GM23248 (cell line): ENCODE measurements around the gene CDC73. TPM values are rescaled to one million over a fixed set of nuclear protein-coding genes. Genes with fewer than 3 reads are reported as not detected.

Experiments used
- DNase-seq: peaks from one replicate; pipeline ENCODE4 v3.0.0-alpha.2; 2015
- H2AFZ ChIP-seq: fragments of 200-600 bp; sonication (generic); 2 replicates; pipeline ENCODE4 v1.6.1; 2016; ENCODE audit warnings: antibody characterized with exemption
- H3F3A ChIP-seq: fragments of 200-600 bp; sonication (generic); 2 replicates; pipeline ENCODE4 v1.6.1; 2016; ENCODE audit warnings: mild to moderate bottlenecking, antibody characterized with exemption, mixed run types; ENCODE audit not compliant: insufficient read depth
- H3K27ac ChIP-seq: fragments of 200-600 bp; sonication (generic); 2 replicates; pipeline ENCODE4 v1.5.1; 2016; ENCODE audit warnings: mild to moderate bottlenecking
- H3K27me3 ChIP-seq: fragments of 200-600 bp; sonication (generic); replicated peaks from 2 replicates; pipeline ENCODE4 v1.6.1; 2016; ENCODE audit warnings: mild to moderate bottlenecking; ENCODE audit not compliant: insufficient read depth
- H3K36me3 ChIP-seq: fragments of 200-600 bp; sonication (generic); 2 replicates; pipeline ENCODE4 v1.6.1; 2016; ENCODE audit warnings: low read depth, mild to moderate bottlenecking
- H3K4me1 ChIP-seq: fragments of 200-600 bp; sonication (generic); 2 replicates; pipeline ENCODE4 v1.6.1; 2016; ENCODE audit warnings: mild to moderate bottlenecking; ENCODE audit not compliant: insufficient read depth
- H3K4me2 ChIP-seq: fragments of 200-600 bp; sonication (generic); one replicate; pipeline ENCODE4 v1.6.1; 2016; ENCODE audit warnings: mild to moderate bottlenecking; ENCODE audit not compliant: unreplicated experiment
- H3K4me3 ChIP-seq: fragments of 200-600 bp; sonication (generic); 2 replicates; pipeline ENCODE4 v1.5.1; 2016; ENCODE audit warnings: mild to moderate bottlenecking
- H3K79me2 ChIP-seq: fragments of 200-600 bp; sonication (generic); 2 replicates; pipeline ENCODE4 v1.6.1; 2016; ENCODE audit warnings: mild to moderate bottlenecking; ENCODE audit not compliant: insufficient read depth
- H3K9ac ChIP-seq: fragments of 200-600 bp; sonication (generic); 2 replicates; pipeline ENCODE4 v1.6.1; 2016; ENCODE audit warnings: mild to moderate bottlenecking
- H3K9me2 ChIP-seq: fragments of 200-600 bp; sonication (generic); 2 replicates; pipeline ENCODE4 v1.6.1; 2016; ENCODE audit warnings: mixed run types, mild to moderate bottlenecking, moderate library complexity; ENCODE audit not compliant: insufficient read depth
- H3K9me3 ChIP-seq: fragments of 200-600 bp; sonication (generic); one replicate; pipeline ENCODE4 v1.6.1; 2017; ENCODE audit warnings: low read depth
- H4K20me1 ChIP-seq: fragments of 200-600 bp; sonication (generic); 2 replicates; pipeline ENCODE4 v1.6.0; 2016; ENCODE audit not compliant: insufficient read depth
- EZH2 ChIP-seq: fragments of 200-600 bp; sonication (generic); IDR thresholded peaks from 2 replicates; pipeline ENCODE4 v1.6.1; 2018; ENCODE audit warnings: antibody characterized with exemption, mild to moderate bottlenecking; ENCODE audit not compliant: insufficient read depth, poor library complexity, severe bottlenecking
- EZH2phosphoT487 ChIP-seq: fragments of 200-600 bp; sonication (generic); IDR thresholded peaks from 2 replicates; pipeline ENCODE4 v1.6.1; 2018; ENCODE audit warnings: antibody characterized with exemption, moderate library complexity, mild to moderate bottlenecking, low read depth; ENCODE audit not compliant: insufficient read depth
- WGBS, 2 experiments: methylation state at CpG; one replicate each; pipeline ENCODE4 v1.1.6; 2015 to 2017; ENCODE audit warnings: low lambda C conversion rate in 2 of 2, low coverage in 1 of 2; ENCODE audit errors: missing lambda C conversion rate in 2 of 2; 5-methylcytosine and 5-hydroxymethylcytosine counted together
- in situ Hi-C: fragments of 300-500 bp; cut with MboI; formaldehyde crosslinking; loops from 2 replicates; pipeline ENCODE4 v1.15.0; 2020
- polyA plus RNA-seq: library from polyadenylated mRNA; unstranded; fragments of >200 nt; fragmentation: Nextera tagmentation; extraction: Ambion mirVana; gene quantifications from 2 replicates; pipeline ENCODE4 v1.2.1, GENCODE V29; 2016
- total RNA-seq: library from RNA; depleted of rRNA; stranded (reverse); fragments of >200 nt; shearing (Covaris generic); gene quantifications from 2 replicates; pipeline ENCODE4 v1.2.3, GENCODE V29; 2014

Gene CDC73
- total and polyA plus RNA-seq, 2 experiments from 2014 or later: 29.1 to 50.9 TPM

GRCh38 chr1:193181985-193182384 is 60.2 kb downstream of the CDC73 start:
- Histone ChIP-seq H3K9me2 (no peaks in the 10 kb centered on the region), H3K36me3 (no peaks in the 10 kb centered on the region), H3K4me1 (peaks cover 59% of the 10 kb centered on the region), H3K9ac (peak overlapping the region; percentile 13; the same call in 1 of the 2 replicates), H3K4me3 (no peak overlapping the region), H3K9me3 (no peaks in the 10 kb centered on the region), H3K79me2 (peaks cover 96% of the 10 kb centered on the region), H3K27ac (peak overlapping the region; percentile 56), H3K4me2 (no peak overlapping the region), H2AFZ (no peak overlapping the region), H4K20me1 (no peaks in the 10 kb centered on the region), H3F3A (peaks cover 28% of the 10 kb centered on the region), H3K27me3 (no peaks in the 10 kb centered on the region)
- no peak for TF ChIP-seq EZH2phosphoT487
- no peak for TF ChIP-seq EZH2
- WGBS, 2 experiments: 65 to 75% methylated on average over 2 of the region's 2 CpGs
- DNase-seq: peak; percentile 26
- in situ Hi-C loops: no loop called here

DNA sequence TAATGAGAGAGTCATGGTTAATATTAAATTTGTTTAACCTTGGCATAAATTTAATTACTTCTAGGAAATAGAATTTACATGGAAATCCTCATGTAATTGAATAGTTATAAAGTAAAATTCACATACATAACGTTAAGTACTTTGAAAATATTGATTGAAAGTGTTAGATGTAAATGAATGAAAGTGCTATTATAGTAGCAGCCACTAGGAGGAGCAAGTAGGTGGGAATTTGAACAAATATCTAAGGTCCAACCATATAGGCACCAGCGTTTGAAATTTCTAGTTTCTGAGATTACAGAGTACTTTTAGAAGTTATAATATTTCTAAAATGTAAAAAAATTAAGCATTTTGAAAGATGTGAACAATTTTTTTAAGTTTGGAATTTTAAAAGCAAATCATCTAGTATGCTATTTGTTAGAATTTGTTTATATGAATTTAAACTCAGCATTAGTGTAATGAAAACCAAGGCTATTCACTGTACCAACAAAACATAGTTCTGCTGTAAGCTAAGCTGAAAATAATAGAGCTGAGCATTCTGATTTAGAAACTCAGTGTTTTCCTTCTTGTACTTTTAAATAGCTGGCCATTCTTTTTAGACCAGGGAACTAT is 61.3 kb downstream of the CDC73 start:
- Histone ChIP-seq H2AFZ (no peak overlapping the region), H3K9me2 (no peaks in the 10 kb centered on the region), H3K27ac (no peak overlapping the region), H3K79me2 (peaks cover 99% of the 10 kb centered on the region), H3K9me3 (no peaks in the 10 kb centered on the region), H3K4me3 (peak overlapping the region; percentile 72), H3F3A (peaks cover 31% of the 10 kb centered on the region), H3K9ac (peak overlapping the region; percentile 70), H3K4me2 (peak overlapping the region; percentile 96), H3K27me3 (no peaks in the 10 kb centered on the region), H3K4me1 (peaks cover 69% of the 10 kb centered on the region), H3K36me3 (no peaks in the 10 kb centered on the region), H4K20me1 (no peaks in the 10 kb centered on the region)
- DNase-seq: peak; percentile 69
- in situ Hi-C loops: no loop called here
- no peak for TF ChIP-seq EZH2phosphoT487
- no peak for TF ChIP-seq EZH2
- WGBS, 2 experiments: 0 to 3% methylated on average over 2 of the region's 2 CpGs

GRCh38 chr1:193184776-193185175 is 62.9 kb downstream of the CDC73 start:
- H3K79me2 ChIP-seq: peaks cover 99% of the 10 kb centered on the region
- H2AFZ ChIP-seq: no peak overlapping the region
- peak overlapping the region; percentile 70 for H3K9ac ChIP-seq
- H3K9me3 ChIP-seq: no peaks in the 10 kb centered on the region
- H3K27me3 ChIP-seq: no peaks in the 10 kb centered on the region
- H3K9me2 ChIP-seq: no peaks in the 10 kb centered on the region
- no peaks in the 10 kb centered on the region for H3K36me3 ChIP-seq
- in situ Hi-C loops: no loop called here
- peaks cover 76% of the 10 kb centered on the region for H3K4me1 ChIP-seq
- no peak overlapping the region for H3K27ac ChIP-seq
- H4K20me1 ChIP-seq: no peaks in the 10 kb centered on the region
- peak overlapping the region; percentile 72 for H3K4me3 ChIP-seq
- peak overlapping the region; percentile 96 for H3K4me2 ChIP-seq
- WGBS, 2 experiments: 66 to 85% methylated on average over 1 of the region's 1 CpG
- peaks cover 31% of the 10 kb centered on the region for H3F3A ChIP-seq
- TF ChIP-seq EZH2phosphoT487 (no peak), EZH2 (no peak)
- no peak for DNase-seq

DNA sequence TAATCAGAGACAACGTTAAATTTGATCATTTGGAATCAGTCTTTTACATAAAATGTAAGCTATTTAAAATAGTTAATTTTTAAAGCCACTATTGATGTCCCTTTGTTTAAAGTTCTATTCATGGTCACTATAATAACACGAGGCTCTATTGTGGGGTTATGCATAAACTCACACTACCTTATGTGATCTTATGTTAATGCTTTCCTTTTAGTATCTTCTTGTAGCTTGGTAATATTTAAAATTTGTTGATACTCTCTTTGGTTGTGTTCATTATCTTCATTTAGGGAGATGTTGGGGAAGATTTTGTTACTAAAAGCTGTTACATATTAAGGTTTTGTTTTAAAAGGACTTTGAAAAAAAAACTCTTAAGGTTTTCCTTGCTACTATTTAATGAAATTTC is 63.4 kb downstream of the CDC73 start:
- 6 to 11% methylated on average over 2 of the region's 2 CpGs for WGBS, 2 experiments
- no peak for TF ChIP-seq EZH2phosphoT487
- TF ChIP-seq EZH2: no peak
- no peaks in the 10 kb centered on the region for H3K9me3 ChIP-seq
- DNase-seq: no peak
- peaks cover 80% of the 10 kb centered on the region for H3K4me1 ChIP-seq
- peak overlapping the region; percentile 72 for H3K4me3 ChIP-seq
- H3K36me3 ChIP-seq: no peaks in the 10 kb centered on the region
- no peaks in the 10 kb centered on the region for H3K9me2 ChIP-seq
- H3K9ac ChIP-seq: peak overlapping the region; percentile 70
- peaks cover 99% of the 10 kb centered on the region for H3K79me2 ChIP-seq
- H3K4me2 ChIP-seq: peak overlapping the region; percentile 96
- 0 out of 2 replicates have a peak overlapping the region, but pooled peaks have one; percentile 68 for H3K27ac ChIP-seq
- no peaks in the 10 kb centered on the region for H4K20me1 ChIP-seq
- peaks cover 31% of the 10 kb centered on the region for H3F3A ChIP-seq
- in situ Hi-C loops: no loop called here
- no peaks in the 10 kb centered on the region for H3K27me3 ChIP-seq
- no peak overlapping the region for H2AFZ ChIP-seq
